Sigmoid colon (tissue), 3 donors: Measurements from ENCODE around the gene RYK.

Experiments
- CTCF ChIP-seq, 4 experiments: fragments of 450-650 bp in 3 of 4; fragments of 200-600 bp in 1 of 4; IDR thresholded peaks; one replicate each; pipeline ENCODE4 v1.5.1; 2016 to 2019; ENCODE audit warnings: antibody characterized with exemption in 4 of 4, mild to moderate bottlenecking in 3 of 4, moderate library complexity in 2 of 4
- POLR2A ChIP-seq, 2 donors: fragments of 450-650 bp; IDR thresholded peaks; one replicate each; pipeline ENCODE4 v1.6.1; 2016; ENCODE audit warnings: antibody characterized with exemption in 2 of 2, mild to moderate bottlenecking in 2 of 2, moderate library complexity in 2 of 2

DNA sequence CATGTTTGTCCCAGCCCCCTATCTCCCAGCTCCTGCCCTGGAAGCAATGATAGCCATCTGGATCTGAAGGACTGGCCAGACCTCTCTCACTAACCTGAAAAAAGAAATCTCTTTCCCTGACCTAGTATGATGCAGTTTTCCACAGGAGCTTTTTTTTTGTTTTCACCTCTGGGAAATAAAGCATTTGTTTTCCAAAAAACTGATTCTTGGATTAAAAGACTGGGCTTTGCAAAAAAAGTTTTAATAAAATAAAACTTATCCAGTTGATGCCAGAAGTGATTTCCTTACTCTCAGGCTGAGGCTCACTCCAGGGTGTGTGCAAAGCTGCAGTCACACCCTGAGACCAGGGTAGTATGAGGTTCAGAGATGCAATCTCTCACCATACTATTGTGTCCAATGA is 104.0 kb downstream of the RYK start:
- TF ChIP-seq CTCF (IDR thresholded peaks at IDR 0.05) (no peak), POLR2A (IDR thresholded peaks at IDR 0.05) (no peak)
